Measurements from ENCODE around the gene RAB8A. TPM values are rescaled to one million over a fixed set of nuclear protein-coding genes. Genes with fewer than 3 reads are reported as not detected.

RAB8A gene
- total RNA-seq, 1 experiment from 2014 or later: 108 TPM

DNA sequence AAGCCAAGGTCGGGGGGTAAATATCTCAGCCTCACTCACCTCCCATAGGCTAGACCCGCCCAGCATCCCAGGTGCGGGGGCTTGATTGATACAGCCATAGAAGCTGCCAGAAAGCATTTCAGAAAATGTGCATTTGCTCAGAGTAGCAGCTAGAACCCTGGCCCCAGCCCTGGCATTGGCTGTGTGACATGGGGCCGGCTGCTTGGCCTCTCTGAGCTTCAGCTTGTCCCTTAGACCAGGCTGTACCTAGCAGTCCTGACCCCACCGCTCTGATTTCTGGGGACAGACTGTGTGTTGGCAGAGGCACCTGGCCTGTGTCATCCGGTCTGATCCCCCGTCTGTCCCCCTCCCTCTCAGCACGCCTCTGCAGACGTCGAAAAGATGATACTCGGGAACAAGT is 15.4 kb downstream of the RAB8A start:
- no peak overlapping the region for H3K4me3 ChIP-seq (ENCODE audit: low read depth, low read length)
- H3K9me3 Mint-ChIP-seq (ENCODE audit: unreplicated experiment): peaks cover 14% of the 10 kb centered on the region
- peaks cover 2% of the 10 kb centered on the region; the same call in 1 of the 2 replicates for H3K36me3 ChIP-seq (ENCODE audit: control insufficient read depth, insufficient read depth, low read length)
- peaks cover 91% of the 10 kb centered on the region for H3K36me3 Mint-ChIP-seq (ENCODE audit: insufficient read depth, unreplicated experiment)
- H3K27me3 Mint-ChIP-seq (ENCODE audit: insufficient read depth, unreplicated experiment): no peaks in the 10 kb centered on the region
- no peaks in the 10 kb centered on the region for H3K27me3 ChIP-seq (replicated peaks; ENCODE audit: control insufficient read depth, insufficient read depth, low read length)
- ChIA-PET CTCF (no interaction called here), POLR2A (no interaction called here)
- H3K27ac Mint-ChIP-seq (ENCODE audit: unreplicated experiment): no peak overlapping the region
- H3K9me3 ChIP-seq: no peaks in the 10 kb centered on the region
- TF ChIP-seq, protein P1, sequence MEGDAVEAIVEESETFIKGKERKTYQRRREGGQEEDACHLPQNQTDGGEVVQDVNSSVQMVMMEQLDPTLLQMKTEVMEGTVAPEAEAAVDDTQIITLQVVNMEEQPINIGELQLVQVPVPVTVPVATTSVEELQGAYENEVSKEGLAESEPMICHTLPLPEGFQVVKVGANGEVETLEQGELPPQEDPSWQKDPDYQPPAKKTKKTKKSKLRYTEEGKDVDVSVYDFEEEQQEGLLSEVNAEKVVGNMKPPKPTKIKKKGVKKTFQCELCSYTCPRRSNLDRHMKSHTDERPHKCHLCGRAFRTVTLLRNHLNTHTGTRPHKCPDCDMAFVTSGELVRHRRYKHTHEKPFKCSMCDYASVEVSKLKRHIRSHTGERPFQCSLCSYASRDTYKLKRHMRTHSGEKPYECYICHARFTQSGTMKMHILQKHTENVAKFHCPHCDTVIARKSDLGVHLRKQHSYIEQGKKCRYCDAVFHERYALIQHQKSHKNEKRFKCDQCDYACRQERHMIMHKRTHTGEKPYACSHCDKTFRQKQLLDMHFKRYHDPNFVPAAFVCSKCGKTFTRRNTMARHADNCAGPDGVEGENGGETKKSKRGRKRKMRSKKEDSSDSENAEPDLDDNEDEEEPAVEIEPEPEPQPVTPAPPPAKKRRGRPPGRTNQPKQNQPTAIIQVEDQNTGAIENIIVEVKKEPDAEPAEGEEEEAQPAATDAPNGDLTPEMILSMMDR (IDR thresholded peaks at IDR 0.05; ENCODE audit: insufficient read depth in 1 of 2, low read depth in 1 of 2, low read length in 1 of 2, severe bottlenecking in 1 of 2, unreplicated experiment in 1 of 2): no peak
- no peaks in the 10 kb centered on the region for H3K4me1 Mint-ChIP-seq (ENCODE audit: low read depth, unreplicated experiment)
- H3K4me1 ChIP-seq: no peaks in the 10 kb centered on the region
- DNase-seq: no peak
- H3K4me3 Mint-ChIP-seq (ENCODE audit: unreplicated experiment): no peak overlapping the region
- no TSS peak for BruUV-seq (replicated peaks)
- intact Hi-C loops (cut with micrococcal nuclease; ENCODE audit: unreplicated experiment): no loop called here

DNA sequence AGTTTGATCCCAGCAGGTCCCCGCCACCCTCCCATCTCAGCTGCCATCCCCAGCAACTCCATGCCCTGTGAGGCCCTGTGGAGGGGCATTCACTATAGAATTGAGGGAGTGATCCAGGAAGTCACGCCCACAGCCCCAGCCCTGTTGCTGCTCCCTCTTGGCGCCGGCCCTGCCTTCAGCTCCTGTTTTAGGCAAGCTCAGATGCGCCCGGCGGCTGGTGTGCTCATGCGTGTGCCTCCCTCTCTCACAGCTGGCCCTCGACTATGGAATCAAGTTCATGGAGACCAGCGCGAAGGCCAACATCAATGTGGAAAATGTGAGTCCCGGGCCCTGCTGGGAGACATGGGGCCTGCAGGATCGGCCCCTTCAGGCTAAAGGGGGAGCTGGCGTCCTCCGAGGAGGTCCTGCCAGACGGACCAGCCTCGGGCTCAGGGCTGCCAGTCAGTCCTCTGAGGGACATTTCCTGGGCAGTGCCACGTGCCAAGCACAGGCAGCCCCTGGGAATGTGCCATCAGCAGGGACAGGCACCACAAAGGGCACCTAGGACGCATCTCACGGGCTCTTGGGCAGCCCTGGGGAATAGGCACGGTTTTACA is 16.2 kb downstream of the RAB8A start:
- H3K4me1 ChIP-seq: no peaks in the 10 kb centered on the region
- no peaks in the 10 kb centered on the region for H3K27me3 Mint-ChIP-seq (ENCODE audit: insufficient read depth, unreplicated experiment)
- no peak overlapping the region for H3K4me3 Mint-ChIP-seq (ENCODE audit: unreplicated experiment)
- POLR2A ChIA-PET: no interaction called here
- TF ChIP-seq, protein P1 (IDR thresholded peaks at IDR 0.05; ENCODE audit: insufficient read depth in 1 of 2, low read depth in 1 of 2, low read length in 1 of 2, severe bottlenecking in 1 of 2, unreplicated experiment in 1 of 2): no peak
- no peak overlapping the region for H3K27ac Mint-ChIP-seq (ENCODE audit: unreplicated experiment)
- H3K4me3 ChIP-seq (ENCODE audit: low read depth, low read length): no peak overlapping the region
- H3K9me3 ChIP-seq: no peaks in the 10 kb centered on the region
- peaks cover 2% of the 10 kb centered on the region; the same call in 1 of the 2 replicates for H3K36me3 ChIP-seq (ENCODE audit: control insufficient read depth, insufficient read depth, low read length)
- no TSS peak for BruUV-seq (replicated peaks)
- H3K9me3 Mint-ChIP-seq (ENCODE audit: unreplicated experiment): peaks cover 14% of the 10 kb centered on the region
- DNase-seq: no peak
- intact Hi-C loops (cut with micrococcal nuclease; ENCODE audit: unreplicated experiment): no loop called here
- no peaks in the 10 kb centered on the region for H3K27me3 ChIP-seq (replicated peaks; ENCODE audit: control insufficient read depth, insufficient read depth, low read length)
- H3K36me3 Mint-ChIP-seq (ENCODE audit: insufficient read depth, unreplicated experiment): peaks cover 95% of the 10 kb centered on the region
- H3K4me1 Mint-ChIP-seq (ENCODE audit: low read depth, unreplicated experiment): no peaks in the 10 kb centered on the region
- CTCF ChIA-PET: no interaction called here

DNA sequence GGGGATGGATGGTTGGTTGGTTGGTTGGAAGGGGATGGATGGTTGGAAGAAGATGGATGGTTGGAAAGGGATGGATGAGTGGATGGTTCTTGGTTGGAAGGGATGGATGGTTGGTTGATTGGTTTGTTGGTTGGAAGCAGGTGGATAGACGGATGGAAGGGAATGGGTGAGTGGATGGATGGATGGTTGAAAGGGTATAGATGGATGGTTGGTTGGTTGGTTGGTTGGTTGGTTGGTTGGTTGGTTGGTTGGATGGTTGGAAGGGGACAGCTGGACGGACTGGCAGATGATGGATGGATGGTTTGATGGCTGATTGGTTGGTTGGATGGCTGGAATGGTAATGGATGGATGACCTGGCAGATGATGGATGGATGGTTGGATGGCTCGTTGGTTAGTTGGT is 20.0 kb downstream of the RAB8A start:
- no peaks in the 10 kb centered on the region for H3K27me3 Mint-ChIP-seq (ENCODE audit: insufficient read depth, unreplicated experiment)
- ChIA-PET POLR2A (no interaction called here), CTCF (no interaction called here)
- Histone ChIP-seq H3K27me3 (replicated peaks; ENCODE audit: control insufficient read depth, insufficient read depth, low read length) (no peaks in the 10 kb centered on the region), H3K9me3 (no peaks in the 10 kb centered on the region), H3K36me3 (ENCODE audit: control insufficient read depth, insufficient read depth, low read length) (peaks cover 2% of the 10 kb centered on the region; the same call in 1 of the 2 replicates), H3K4me3 (ENCODE audit: low read depth, low read length) (no peak overlapping the region), H3K4me1 (no peaks in the 10 kb centered on the region)
- H3K4me1 Mint-ChIP-seq (ENCODE audit: low read depth, unreplicated experiment): no peaks in the 10 kb centered on the region
- H3K36me3 Mint-ChIP-seq (ENCODE audit: insufficient read depth, unreplicated experiment): peaks cover 88% of the 10 kb centered on the region
- no peak for DNase-seq
- no TSS peak for BruUV-seq (replicated peaks)
- TF ChIP-seq, protein P1 (IDR thresholded peaks at IDR 0.05; ENCODE audit: insufficient read depth in 1 of 2, low read depth in 1 of 2, low read length in 1 of 2, severe bottlenecking in 1 of 2, unreplicated experiment in 1 of 2): no peak
- intact Hi-C loops (cut with micrococcal nuclease; ENCODE audit: unreplicated experiment): no loop called here
- peaks cover 14% of the 10 kb centered on the region for H3K9me3 Mint-ChIP-seq (ENCODE audit: unreplicated experiment)
- H3K27ac Mint-ChIP-seq (ENCODE audit: unreplicated experiment): no peak overlapping the region
- H3K4me3 Mint-ChIP-seq (ENCODE audit: unreplicated experiment): no peak overlapping the region
